ENCODE results near the gene GET3.
"Not testable (repeated sequence)": the region's sequence is repeated elsewhere in the genome, so short reads cannot be mapped to it uniquely, and the experiment has no call there.

Gene GET3

GRCh38 chr19:12793290-12794195 lies 56.2 kb downstream of the GET3 start:
- DNase-seq = peak; percentile 95

DNA sequence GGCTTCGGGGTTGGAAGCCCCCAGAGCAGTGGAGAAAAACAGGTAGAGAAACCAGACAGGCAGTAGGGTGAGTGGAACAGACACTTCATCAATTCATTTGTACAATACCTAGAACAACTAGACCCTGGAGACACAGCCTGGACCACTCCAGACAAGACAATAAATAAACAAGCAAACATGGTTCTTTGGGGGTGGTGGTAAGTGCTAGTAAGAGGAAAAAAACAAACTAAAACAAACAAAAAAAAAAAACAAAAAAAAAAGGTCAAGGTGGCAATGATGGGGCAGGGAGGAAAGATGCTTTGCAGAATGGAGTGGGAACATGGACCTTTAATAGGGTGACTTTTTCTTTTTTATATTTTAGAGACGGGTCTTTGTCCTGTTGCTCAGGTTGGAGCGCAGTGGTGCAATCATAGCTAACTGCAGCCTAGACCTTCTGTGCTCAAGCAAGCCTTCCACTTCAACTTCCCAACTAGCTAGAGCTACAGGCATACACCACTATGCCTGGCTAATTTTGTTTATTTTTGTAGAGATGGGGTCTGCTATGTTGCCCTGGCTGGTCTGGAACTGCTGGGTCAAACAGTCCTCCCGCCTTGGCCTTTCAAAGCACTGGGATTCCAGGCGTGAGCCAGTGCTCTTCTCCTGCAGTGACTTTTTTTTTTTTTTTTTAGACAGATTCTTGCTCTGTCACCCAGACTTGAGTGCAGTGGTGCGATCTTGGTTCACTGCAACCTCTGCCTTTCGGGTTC lies 57.1 kb downstream of the GET3 start:
- DNase-seq = no peak

DNA sequence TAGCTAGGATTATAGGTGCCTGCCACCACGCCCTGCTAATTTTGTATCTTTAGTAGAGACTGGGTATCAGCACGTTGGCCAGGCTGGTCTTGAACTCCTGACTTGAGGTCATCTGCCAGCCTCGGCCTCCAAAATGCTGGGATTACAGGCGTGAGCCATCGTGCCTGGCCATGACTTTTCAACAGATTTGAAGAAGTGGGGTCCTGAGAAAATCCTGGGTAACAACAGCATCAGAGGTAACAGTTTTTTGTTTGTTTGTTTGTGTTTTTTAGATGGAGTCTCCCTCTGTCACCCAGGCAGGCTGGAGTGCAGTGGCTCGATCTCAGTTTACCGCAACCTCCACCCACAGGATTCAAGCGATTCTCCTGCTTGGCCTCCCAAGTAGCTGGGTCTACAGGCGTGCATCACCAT lies 57.7 kb downstream of the GET3 start:
- no peak for DNase-seq

DNA sequence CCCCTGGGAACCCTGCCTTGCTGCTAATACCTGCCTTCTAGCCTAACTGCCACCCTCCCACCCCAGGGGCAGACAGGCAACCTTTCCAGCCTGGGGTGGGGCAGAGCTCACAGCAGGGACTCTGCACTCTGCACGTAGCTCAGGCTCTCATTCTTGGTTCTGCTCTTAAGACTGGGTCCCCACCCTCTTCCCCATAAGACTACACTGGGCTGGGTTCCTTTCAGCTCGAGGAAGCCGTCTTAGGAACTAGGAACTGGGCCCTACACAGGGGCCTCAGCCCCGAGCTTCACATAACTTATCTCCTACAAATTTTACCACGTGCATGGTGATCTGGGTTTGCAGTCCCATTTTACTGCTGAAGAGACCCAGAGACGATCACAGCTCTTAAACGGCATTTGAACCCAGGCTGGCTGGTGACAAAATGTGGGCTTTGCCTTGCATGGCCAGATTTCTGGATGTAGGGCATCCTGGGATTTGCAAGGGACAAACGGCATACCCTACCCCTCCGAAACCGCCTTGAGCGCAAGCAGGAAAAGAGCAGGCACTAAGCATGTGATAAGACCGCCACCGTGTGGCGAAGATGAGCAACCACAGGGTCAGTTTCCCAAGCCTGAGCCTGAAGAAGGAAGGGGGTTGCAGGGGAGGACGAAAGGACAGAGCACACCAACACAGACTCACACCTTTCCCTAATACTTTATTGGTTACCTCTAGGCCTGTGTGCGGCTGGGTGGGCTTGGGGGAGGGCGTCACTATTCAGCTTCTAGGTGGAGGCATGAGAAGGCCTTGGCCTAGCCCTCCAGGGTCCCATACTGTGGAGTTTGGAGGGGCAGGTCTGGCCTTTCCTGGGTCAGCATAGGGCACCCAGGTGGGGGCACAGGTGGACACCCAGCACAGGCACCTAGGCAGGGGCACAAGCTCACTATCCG lies 59.1 kb downstream of the GET3 start:
- DNase-seq = peak; percentile 78

GRCh38 chr19:12797141-12797587 lies 59.9 kb downstream of the GET3 start:
- no peak for DNase-seq

DNA sequence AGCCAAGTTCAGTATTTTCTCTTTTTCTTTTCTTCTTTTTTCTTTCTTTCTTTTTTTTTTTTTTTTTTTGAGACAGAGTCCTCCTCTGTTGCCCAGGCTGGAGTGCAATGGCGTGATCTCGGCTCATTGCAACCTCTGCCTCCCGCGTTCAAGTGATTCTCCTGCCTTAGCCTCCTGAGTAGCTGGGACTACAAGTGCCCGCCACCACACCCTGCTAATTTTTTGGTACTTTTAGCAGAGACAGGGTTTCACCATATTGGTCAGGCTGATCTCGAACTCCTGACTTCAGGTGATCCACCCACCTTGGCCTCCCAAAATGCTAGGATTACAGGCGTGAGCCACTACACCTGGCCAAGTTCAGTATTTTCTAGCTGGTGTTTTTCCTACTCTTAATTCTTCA lies 60.3 kb downstream of the GET3 start:
- not testable (repeated sequence) for DNase-seq

Data from fibroblast of skin of right quadriceps (primary cell).